Thyroid gland (tissue), 4 donors: Measurements from ENCODE around the gene PADI1.

Source experiments
- CTCF ChIP-seq, 6 experiments: fragments of 200-600 bp in 3 of 6; fragments of 450-650 bp in 3 of 6; sonication (generic) in 3 of 6; IDR thresholded peaks; one replicate each; pipeline ENCODE4 v1.5.1; 2016 to 2019; ENCODE audit warnings: antibody characterized with exemption in 6 of 6, mild to moderate bottlenecking in 2 of 6, inconsistent platforms in 1 of 6, moderate library complexity in 1 of 6
- POLR2A ChIP-seq, 2 donors: fragments of 450-650 bp; IDR thresholded peaks; one replicate each; pipeline ENCODE4 v1.6.1; 2017; ENCODE audit warnings: antibody characterized with exemption in 2 of 2, mild to moderate bottlenecking in 2 of 2, moderate library complexity in 1 of 2

DNA sequence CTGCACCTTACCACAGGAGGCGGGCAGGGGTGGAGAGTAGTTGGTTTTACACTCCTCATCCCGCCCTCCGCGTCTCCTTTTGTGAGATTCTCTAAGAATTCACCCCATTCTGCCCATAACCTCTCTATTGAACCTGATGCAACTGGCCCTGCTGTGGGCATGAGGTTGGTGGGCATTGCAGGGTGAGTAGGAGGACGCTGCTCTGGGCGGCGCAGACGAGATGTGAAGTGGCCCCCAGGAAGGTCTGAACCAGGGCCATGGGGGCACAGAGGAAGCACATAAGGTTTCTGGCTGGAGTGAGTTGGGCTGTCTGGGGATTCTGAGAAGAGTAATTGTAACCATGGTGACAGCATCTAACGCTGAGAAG is 8.8 kb downstream of the PADI1 start:
- TF ChIP-seq CTCF (IDR thresholded peaks at IDR 0.05) (no peak), POLR2A (IDR thresholded peaks at IDR 0.05) (no peak)
